K562 (cell line): ENCODE measurements around the gene TBX1. TPM values are rescaled to one million over a fixed set of nuclear protein-coding genes. Genes with fewer than 3 reads are reported as not detected.
A peak's percentile ranks its signal among the peaks of the same experiment; 100 is the strongest.

Source experiments
- CBFA2T2 ChIP-seq: fragments of 450-650 bp; conservative IDR thresholded peaks from 2 replicates; pipeline ENCODE4 v1.6.1; 2017; ENCODE audit warnings: mild to moderate bottlenecking
- CHAMP1 ChIP-seq: fragments of 450-650 bp; IDR thresholded peaks from 2 replicates; pipeline ENCODE4 v1.6.1; 2016; ENCODE audit warnings: mild to moderate bottlenecking
- ELF2 ChIP-seq: fragments of 250-450 bp; sonication (Bioruptor Pico); IDR thresholded peaks from 2 replicates; pipeline ENCODE4 v1.5.0; 2021; ENCODE audit warnings: mild to moderate bottlenecking
- ESRRB ChIP-seq: fragments of 250-450 bp; sonication (Bioruptor Pico); IDR thresholded peaks from 2 replicates; pipeline ENCODE4 v1.5.0; 2020; ENCODE audit warnings: mild to moderate bottlenecking, moderate library complexity, borderline replicate concordance
- HCFC1 ChIP-seq: IDR thresholded peaks from 2 replicates; pipeline ENCODE4 v1.6.1; 2012; ENCODE audit warnings: low read depth, low read length, improper control_type of control experiment
- HDAC8 ChIP-seq: fragments of 450-650 bp; IDR thresholded peaks from 2 replicates; pipeline ENCODE4 v1.6.1; 2016; ENCODE audit warnings: mild to moderate bottlenecking, missing genetic modification characterization, moderate library complexity, missing compliant biosample characterization
- JUND ChIP-seq, 2 experiments: IDR thresholded peaks; 2 replicates in 1 of 2; 3 replicates in 1 of 2; pipeline ENCODE4 v1.6.1; 2011; ENCODE audit warnings: borderline replicate concordance in 2 of 2, low read depth in 2 of 2, low read length in 2 of 2, improper control_type of control experiment in 1 of 2, missing biosample characterization in 1 of 2, missing genetic modification characterization in 1 of 2, missing genetic modification reagents in 1 of 2
- MCM5 ChIP-seq: fragments of 450-650 bp; IDR thresholded peaks from 2 replicates; pipeline ENCODE4 v1.6.1; 2016; ENCODE audit warnings: low read depth
- NFE2L1 ChIP-seq: fragments of 450-650 bp; IDR thresholded peaks from 2 replicates; pipeline ENCODE4 v1.6.1; 2016; ENCODE audit warnings: missing genetic modification characterization, low read depth, mild to moderate bottlenecking, missing compliant biosample characterization, moderate library complexity, borderline replicate concordance
- NUFIP1 ChIP-seq: fragments of 450-650 bp; IDR thresholded peaks from 2 replicates; pipeline ENCODE4 v1.6.1; 2018; ENCODE audit not compliant: partially characterized antibody
- OTX1 ChIP-seq: fragments of 450-650 bp; formaldehyde crosslinking; IDR thresholded peaks from 2 replicates; pipeline ENCODE4 v1.4.0; 2022; ENCODE audit warnings: mild to moderate bottlenecking
- POLR2G ChIP-seq: fragments of 200-400 bp; formaldehyde crosslinking; IDR thresholded peaks from 2 replicates; pipeline ENCODE4 v1.6.1; 2017; ENCODE audit warnings: low read depth, mild to moderate bottlenecking, antibody characterized with exemption, low read length, moderate library complexity
- RBM34 ChIP-seq: fragments of 200-400 bp; formaldehyde crosslinking; IDR thresholded peaks from 2 replicates; pipeline ENCODE4 v1.6.1; 2018; ENCODE audit warnings: low read length, borderline replicate concordance; ENCODE audit not compliant: insufficient read depth
- SMARCC2 ChIP-seq: fragments of 450-650 bp; IDR thresholded peaks from 2 replicates; pipeline ENCODE4 v1.6.1; 2017; ENCODE audit warnings: antibody characterized with exemption, moderate library complexity, mild to moderate bottlenecking, low read depth
- TAF9B ChIP-seq: fragments of 450-650 bp; IDR thresholded peaks from 2 replicates; pipeline ENCODE4 v1.6.1; 2018; ENCODE audit warnings: mild to moderate bottlenecking; ENCODE audit not compliant: partially characterized antibody
- TARDBP ChIP-seq: fragments of 450-650 bp; IDR thresholded peaks from 2 replicates; pipeline ENCODE4 v1.6.1; 2016
- TCF7 ChIP-seq: sonication (generic); IDR thresholded peaks from 2 replicates; pipeline ENCODE4 v1.6.1; 2016; ENCODE audit warnings: antibody characterized with exemption, borderline replicate concordance
- TRIM24 ChIP-seq, 2 experiments: fragments of 450-650 bp; IDR thresholded peaks; 2 replicates each; pipeline ENCODE4 v1.6.1; 2016
- ZBTB1 ChIP-seq: sonication (generic); formaldehyde crosslinking; IDR thresholded peaks from 2 replicates; pipeline ENCODE4 v1.8.1; 2023; ENCODE audit warnings: missing genetic modification reagents, low read depth, mild to moderate bottlenecking, borderline replicate concordance
- ZBTB2 ChIP-seq: fragments of 450-650 bp; IDR thresholded peaks from 2 replicates; pipeline ENCODE4 v1.6.1; 2016; ENCODE audit warnings: antibody characterized with exemption
- ZFX ChIP-seq: sonication (generic); formaldehyde crosslinking; IDR thresholded peaks from 2 replicates; pipeline ENCODE4 v1.8.0; 2022; ENCODE audit warnings: mild to moderate bottlenecking, missing genetic modification reagents, moderate library complexity
- ZNF175 ChIP-seq: fragments of 200-800 bp; sonication (Bioruptor generic); IDR thresholded peaks from 2 replicates; pipeline ENCODE4 v1.6.1; 2016; ENCODE audit warnings: low read depth, mild to moderate bottlenecking, missing genetic modification characterization, missing compliant biosample characterization
- ZNF282 ChIP-seq: sonication (generic); formaldehyde crosslinking; IDR thresholded peaks from 2 replicates; pipeline ENCODE4 v1.8.1; 2023; ENCODE audit warnings: missing genetic modification reagents
- ZNF431 ChIP-seq: sonication (generic); formaldehyde crosslinking; IDR thresholded peaks from 2 replicates; pipeline ENCODE4 v1.8.0; 2022; ENCODE audit warnings: mild to moderate bottlenecking, missing genetic modification reagents
- ZZZ3 ChIP-seq: fragments of 450-650 bp; IDR thresholded peaks from 2 replicates; pipeline ENCODE4 v1.6.1; 2016; ENCODE audit warnings: antibody characterized with exemption, mild to moderate bottlenecking, moderate library complexity
- polyA plus RNA-seq, 8 experiments: library from polyadenylated mRNA; depleted of rRNA in 4 of 8; stranded (reverse) in 5 of 8; unstranded in 3 of 8; fragments of >200 nt; fragmentation: Nextera tagmentation in 2 of 8; fragmentation: Illumina TruSeq in 1 of 8; extraction: Ambion mirVana in 2 of 8; extraction: Trizol in 1 of 8; gene quantifications; 2 replicates each; pipeline versions ENCODE4 v1.2.1 to v1.2.3, GENCODE V29; 2011 to 2014; ENCODE audit warnings: inconsistent platforms in 1 of 8, missing spikeins in 1 of 8
- total RNA-seq, 7 experiments: library from RNA; depleted of rRNA in 6 of 7; stranded (reverse); fragments of >200 nt in 6 of 7; fragmentation: Illumina TruSeq in 2 of 7; extraction: Trizol in 2 of 7; gene quantifications; 2 replicates each; pipeline versions ENCODE4 v1.2.1 to v1.2.3, GENCODE V29; 2011 to 2021; ENCODE audit warnings: low replicate concordance in 1 of 7
- TF ChIP-seq, protein P1 (sequence below): fragments of 450-650 bp; conservative IDR thresholded peaks from 2 replicates; pipeline ENCODE4 v1.6.1; 2016; ENCODE audit warnings: missing genetic modification characterization, low read depth, mild to moderate bottlenecking, control low read depth, missing compliant biosample characterization

The TBX1 gene
- total and polyA plus RNA-seq, 9 of the 15 experiments (the other 6 are each of a cell fraction or from before 2014, with no cell fraction given): 0.07 to 35.0 (median 3.9) TPM

GRCh38 chr22:19719488-19720021 lies 41.0 kb upstream of the TBX1 start (continued):
- no peak for TF ChIP-seq NFE2L1 (tag)
- no peak for TF ChIP-seq ZNF431
- TF ChIP-seq OTX1 (CRISPR knock-in tag): no peak
- peak; percentile 49 for TF ChIP-seq NUFIP1
- TF ChIP-seq ZNF175: no peak
- no peak for TF ChIP-seq RBM34
- TF ChIP-seq CHAMP1: no peak
- TF ChIP-seq TCF7: no peak
- TF ChIP-seq ESRRB (CRISPR knock-in tag): no peak
- TF ChIP-seq HCFC1: no peak
- TF ChIP-seq ZBTB1: no peak
- TF ChIP-seq SMARCC2: no peak
- 0 out of 4 replicates have a peak, but pooled peaks of 1 of the 2 experiments have one; percentile 8 for TF ChIP-seq TRIM24 (IDR thresholded peaks at IDR 0.05)
- TF ChIP-seq ZNF282 (CRISPR knock-in tag): no peak
- TF ChIP-seq ELF2 (CRISPR knock-in tag): no peak
- TF ChIP-seq ZFX (CRISPR knock-in tag): no peak
- TF ChIP-seq POLR2G: no peak
- TF ChIP-seq ZBTB2: peak; percentile 78; the same call in 1 of the 2 replicates
- TF ChIP-seq TARDBP: no peak
- no peak for TF ChIP-seq TAF9B
- no peak for TF ChIP-seq HDAC8 (tag)
- TF ChIP-seq JUND (IDR thresholded peaks at IDR 0.05; ENCODE audit: borderline replicate concordance, low read depth, low read length): no peak
- TF ChIP-seq JUND (tag; IDR thresholded peaks at IDR 0.05; ENCODE audit: borderline replicate concordance, low read depth, low read length): no peak
- TF ChIP-seq, protein P1, sequence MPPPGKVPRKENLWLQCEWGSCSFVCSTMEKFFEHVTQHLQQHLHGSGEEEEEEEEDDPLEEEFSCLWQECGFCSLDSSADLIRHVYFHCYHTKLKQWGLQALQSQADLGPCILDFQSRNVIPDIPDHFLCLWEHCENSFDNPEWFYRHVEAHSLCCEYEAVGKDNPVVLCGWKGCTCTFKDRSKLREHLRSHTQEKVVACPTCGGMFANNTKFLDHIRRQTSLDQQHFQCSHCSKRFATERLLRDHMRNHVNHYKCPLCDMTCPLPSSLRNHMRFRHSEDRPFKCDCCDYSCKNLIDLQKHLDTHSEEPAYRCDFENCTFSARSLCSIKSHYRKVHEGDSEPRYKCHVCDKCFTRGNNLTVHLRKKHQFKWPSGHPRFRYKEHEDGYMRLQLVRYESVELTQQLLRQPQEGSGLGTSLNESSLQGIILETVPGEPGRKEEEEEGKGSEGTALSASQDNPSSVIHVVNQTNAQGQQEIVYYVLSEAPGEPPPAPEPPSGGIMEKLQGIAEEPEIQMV (tag): no peak
- no peak for TF ChIP-seq ZZZ3
- TF ChIP-seq MCM5: no peak
- TF ChIP-seq CBFA2T2: no peak
